ENCODE data around the gene CYTH2. TPM values are rescaled to one million over a fixed set of nuclear protein-coding genes. Genes with fewer than 3 reads are reported as not detected.
A peak's percentile ranks its signal among the peaks of the same experiment; 100 is the strongest.

The CYTH2 gene
- total RNA-seq, 1 experiment from 2014 or later: 103 TPM

- Histone ChIP-seq H4K20me1 (ENCODE audit: control insufficient read depth, insufficient read depth, insufficient read length) (no peaks in the 10 kb centered on the region), H3K18ac (ENCODE audit: insufficient read length, low read depth, low read length) (no peak overlapping the region), H3K4ac (ENCODE audit: low read depth, low read length) (no peak overlapping the region), H3K9me3 (ENCODE audit: control insufficient read depth, low read depth, low read length) (no peaks in the 10 kb centered on the region), H2AFZ (ENCODE audit: low read length) (no peak overlapping the region), H3K9ac (ENCODE audit: extremely low read depth, insufficient read length, low read length) (no peak overlapping the region), H2BK20ac (ENCODE audit: low read depth, low read length, poor library complexity, severe bottlenecking) (no peak overlapping the region), H2BK5ac (ENCODE audit: insufficient read length, low read length) (no peak overlapping the region), H3K23me2 (ENCODE audit: insufficient read length, low read depth, low read length, poor library complexity, severe bottlenecking) (no peaks in the 10 kb centered on the region), H3K14ac (ENCODE audit: insufficient read depth, low read length) (no peak overlapping the region), H3K79me2 (ENCODE audit: insufficient read depth, low read length) (no peaks in the 10 kb centered on the region), H4K8ac (replicated peaks; ENCODE audit: insufficient read length, low read depth, low read length) (no peak overlapping the region), H3K4me2 (ENCODE audit: insufficient read depth, insufficient read length, low read length) (no peak overlapping the region), H3K4me1 (ENCODE audit: insufficient read depth, low read length) (no peaks in the 10 kb centered on the region), H2AK5ac (ENCODE audit: insufficient read length, low read length) (no peak overlapping the region), H2BK15ac (ENCODE audit: low read depth, low read length) (no peak overlapping the region), H4K91ac (ENCODE audit: insufficient read length, low read depth, low read length) (no peak overlapping the region), H2BK12ac (ENCODE audit: insufficient read length, low read depth, low read length) (no peak overlapping the region), H3K27ac (ENCODE audit: insufficient read length, low read depth, low read length) (no peak overlapping the region), H3K23ac (ENCODE audit: insufficient read length, low read depth, low read length) (no peak overlapping the region), H3K79me1 (ENCODE audit: insufficient read depth, low read depth, low read length, poor library complexity, severe bottlenecking) (no peaks in the 10 kb centered on the region), H3K56ac (ENCODE audit: insufficient read length, low read depth, low read length) (no peak overlapping the region), H4K5ac (ENCODE audit: insufficient read length, low read depth, low read length) (no peak overlapping the region), H3K27me3 (ENCODE audit: insufficient read depth, low read length) (no peaks in the 10 kb centered on the region), H3T11ph (ENCODE audit: low read length) (no peak overlapping the region), H2BK120ac (ENCODE audit: low read depth, low read length, poor library complexity, severe bottlenecking) (no peak overlapping the region)
- peaks cover 3 to 13% of the 10 kb centered on the region in 2 experiments; a peak in 3 of 4 replicates for H3K4me1 Mint-ChIP-seq
- peak overlapping the region in 1 of 2 experiments; percentile 20; a peak in 1 of 5 replicates for H3K4me3 Mint-ChIP-seq
- WGBS (ENCODE audit: extremely low coverage, insufficient read length, low lambda C conversion rate): no CpG with 5 or more reads among the region's 32 CpGs
- peaks cover 3% of the 10 kb centered on the region; the same call in 1 of the 2 replicates for H3K27me3 Mint-ChIP-seq (ENCODE audit: low read depth)
- no peaks in the 10 kb centered on the region for H3K9me3 Mint-ChIP-seq
- H3K27ac Mint-ChIP-seq: peak overlapping the region in 1 of 3 experiments; percentile 82; a peak in 1 of 7 replicates
- peaks cover 24 to 66% (median 49%) of the 10 kb centered on the region in 3 experiments for H3K36me3 Mint-ChIP-seq (ENCODE audit: insufficient read depth in 1 of 3, low read depth in 3 of 3)
- no peak for DNase-seq
- TF ChIP-seq CTCF (conservative IDR thresholded peaks at IDR 0.05): no peak
Measured at GRCh38 chr19:48480183-48480557, 11.0 kb downstream of the CYTH2 start.
